ENCODE data around the gene TIMM44.
A peak's percentile ranks its signal among the peaks of the same experiment; 100 is the strongest.

Gene TIMM44

GRCh38 chr19:7943444-7944176 is at the start of gene TIMM44:
Gene TIMM44, minus strand, starts transcription at chr19:7943666. Its CDS starts 15 bp downstream, at chr19:7943651.
- peak; percentile 99 for FAIRE-seq

- FAIRE-seq: no peak
These were observed 49.1 kb upstream of the TIMM44 start for GRCh38 chr19:7992575-7992974.

GRCh38 chr19:7989071-7989575 is 45.7 kb upstream of the TIMM44 start:
- FAIRE-seq: no peak

- no peak for FAIRE-seq
These were observed 44.8 kb upstream of the TIMM44 start for GRCh38 chr19:7988307-7988706.

GRCh38 chr19:7987114-7987768 is 43.8 kb upstream of the TIMM44 start:
- FAIRE-seq: no peak

GRCh38 chr19:7986321-7987113 is 43.1 kb upstream of the TIMM44 start:
- FAIRE-seq: no peak

GRCh38 chr19:7985481-7985911 is 42.0 kb upstream of the TIMM44 start:
- no peak for FAIRE-seq

- FAIRE-seq: no peak
These were observed 40.8 kb upstream of the TIMM44 start for GRCh38 chr19:7983995-7984837.

GRCh38 chr19:7983286-7983950 is 40.0 kb upstream of the TIMM44 start:
- FAIRE-seq: no peak

- no peak for FAIRE-seq
These were observed 39.2 kb upstream of the TIMM44 start for GRCh38 chr19:7982651-7983099.

GRCh38 chr19:7982103-7982502 is 38.6 kb upstream of the TIMM44 start:
- FAIRE-seq: no peak

- FAIRE-seq: no peak
These were observed 38.2 kb upstream of the TIMM44 start for GRCh38 chr19:7981661-7982060.

GRCh38 chr19:7981199-7981598 is 37.7 kb upstream of the TIMM44 start:
- no peak for FAIRE-seq

- FAIRE-seq: no peak
These were observed 37.2 kb upstream of the TIMM44 start for GRCh38 chr19:7980635-7981121.

GRCh38 chr19:7980168-7980567 is 36.7 kb upstream of the TIMM44 start:
- FAIRE-seq: no peak

GRCh38 chr19:7979559-7979958 is 36.1 kb upstream of the TIMM44 start:
- no peak for FAIRE-seq

GRCh38 chr19:7979011-7979410 is 35.5 kb upstream of the TIMM44 start:
- FAIRE-seq: no peak

- FAIRE-seq: no peak
These were observed 34.8 kb upstream of the TIMM44 start for GRCh38 chr19:7978179-7978825.

GRCh38 chr19:7977723-7978040 is 34.2 kb upstream of the TIMM44 start:
- FAIRE-seq: no peak

GRCh38 chr19:7977021-7977722 is 33.7 kb upstream of the TIMM44 start:
- no peak for FAIRE-seq

- FAIRE-seq: no peak
These were observed 33.0 kb upstream of the TIMM44 start for GRCh38 chr19:7976461-7976860.

All from A204.1 (cell line).